DMS 273 (cell line): ENCODE results near the gene GLRA1.
"Not testable (repeated sequence)": the region's sequence is repeated elsewhere in the genome, so short reads cannot be mapped to it uniquely, and the experiment has no call there.

Experiments used
- DNase-seq: peaks from one replicate; lab custom pipeline; 2025; ENCODE audit not compliant: unreplicated experiment; lab: John Stamatoyannopoulos, UW

GLRA1 gene

GRCh38 chr5:151917904-151918303 is 6.7 kb downstream of the GLRA1 start:
- DNase-seq = no peak

- DNase-seq = no peak
Observed at GRCh38 chr5:151913425-151913824, 11.2 kb downstream of the GLRA1 start.

GRCh38 chr5:151912360-151912759 is 12.3 kb downstream of the GLRA1 start:
- DNase-seq = no peak

- no peak for DNase-seq
Observed at GRCh38 chr5:151911011-151911410, 13.6 kb downstream of the GLRA1 start.

DNA sequence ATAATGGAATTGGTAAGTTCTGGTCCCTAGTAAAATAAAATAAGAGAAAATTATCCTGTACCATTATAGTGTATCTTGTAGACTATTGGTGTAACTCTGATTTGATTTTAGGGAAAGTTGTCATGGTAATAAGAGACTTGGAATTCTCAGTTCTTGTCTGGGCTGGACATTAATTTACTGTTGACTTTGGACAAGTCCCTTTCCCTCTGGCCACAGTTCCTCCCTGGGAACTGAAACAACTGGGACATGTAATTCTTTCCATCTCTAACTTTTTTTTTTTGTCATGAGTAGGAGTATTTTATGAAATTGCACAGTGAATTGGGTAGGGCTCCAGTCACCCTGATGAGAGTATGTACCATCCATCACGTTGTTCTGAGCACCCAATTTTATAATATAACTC is 15.0 kb downstream of the GLRA1 start:
- DNase-seq = no peak

DNA sequence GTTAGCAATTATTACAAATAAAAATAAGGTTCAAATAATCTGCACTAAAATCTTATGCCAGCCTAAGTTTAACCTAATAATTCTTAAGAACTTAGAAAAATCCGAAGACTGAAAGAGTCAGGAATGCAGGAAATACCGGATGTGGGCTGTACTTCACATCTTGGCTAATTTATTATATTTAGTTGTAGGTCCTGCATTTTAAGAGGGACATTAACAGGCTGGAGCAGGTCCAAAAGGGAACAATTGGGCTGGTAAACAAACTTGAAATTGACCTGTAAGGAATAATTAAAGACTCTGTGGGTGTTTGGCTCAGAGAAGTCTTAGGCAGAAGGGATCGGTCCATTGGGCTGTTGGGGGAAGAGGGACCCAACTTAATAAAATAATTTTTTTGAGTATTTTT is 18.4 kb downstream of the GLRA1 start:
- DNase-seq = peak; percentile 23

DNA sequence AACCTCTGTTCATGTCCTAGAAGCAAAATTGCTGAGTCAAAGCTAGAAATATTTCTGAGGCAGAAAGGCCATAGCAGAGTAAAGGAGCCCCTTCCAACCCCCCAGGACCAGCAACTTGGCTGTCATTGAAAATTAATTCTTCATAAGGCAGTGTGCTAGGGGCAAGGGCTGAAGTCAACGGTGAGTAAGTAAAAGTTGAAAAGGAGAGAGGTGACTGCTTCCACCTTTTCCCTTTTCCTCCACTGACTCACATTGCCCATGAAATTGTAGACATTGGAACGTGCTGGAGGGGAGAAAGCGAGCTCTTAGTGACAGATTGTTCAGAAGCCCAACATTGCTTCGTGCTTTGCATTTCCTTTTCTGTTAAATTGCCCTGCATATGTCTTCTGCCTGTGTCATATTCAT is 19.1 kb downstream of the GLRA1 start:
- DNase-seq = peak; percentile 62

GRCh38 chr5:151904909-151905308 is 19.7 kb downstream of the GLRA1 start:
- peak; percentile 8 for DNase-seq

DNA sequence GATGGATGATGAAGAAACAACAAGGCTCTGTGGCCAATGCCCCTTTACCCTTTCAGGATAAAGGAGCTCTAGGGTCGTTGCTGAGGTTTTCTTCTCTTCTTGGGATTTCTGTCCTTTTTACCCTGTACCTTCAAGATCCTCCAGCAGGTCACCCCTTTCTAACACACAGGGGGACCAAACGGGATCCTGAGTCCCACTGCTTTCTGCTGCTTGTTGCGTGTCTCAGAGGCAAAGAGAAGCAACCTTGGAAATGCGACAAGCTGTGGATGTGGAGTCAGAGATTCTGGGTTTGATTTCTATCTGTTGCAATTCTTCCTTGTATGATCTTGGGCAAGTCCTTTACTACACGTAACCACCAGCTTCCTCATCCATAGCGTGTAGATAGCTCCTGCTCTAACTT is 20.5 kb downstream of the GLRA1 start:
- no peak for DNase-seq

DNA sequence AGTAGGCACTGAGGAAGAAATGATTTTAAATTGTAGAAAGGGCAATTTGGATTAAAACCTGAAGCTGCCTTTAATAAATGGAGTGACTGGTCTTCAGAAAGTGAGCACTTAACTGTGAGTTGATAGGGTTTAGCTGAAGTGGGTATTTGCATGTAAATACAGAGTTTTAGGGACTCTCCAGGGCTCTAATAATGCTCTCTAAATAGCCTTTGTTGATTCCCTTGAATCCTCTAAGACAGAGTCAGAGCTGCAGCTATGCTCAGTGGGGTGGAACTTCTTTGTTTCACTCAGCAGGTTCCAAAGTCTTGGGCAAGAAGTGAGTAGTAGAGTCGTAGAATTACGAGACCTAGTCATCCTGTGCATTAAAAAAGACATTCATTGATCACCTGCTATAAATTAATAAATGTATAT is 21.4 kb downstream of the GLRA1 start:
- DNase-seq = no peak

GRCh38 chr5:151902215-151902614 is 22.4 kb downstream of the GLRA1 start:
- no peak for DNase-seq

DNA sequence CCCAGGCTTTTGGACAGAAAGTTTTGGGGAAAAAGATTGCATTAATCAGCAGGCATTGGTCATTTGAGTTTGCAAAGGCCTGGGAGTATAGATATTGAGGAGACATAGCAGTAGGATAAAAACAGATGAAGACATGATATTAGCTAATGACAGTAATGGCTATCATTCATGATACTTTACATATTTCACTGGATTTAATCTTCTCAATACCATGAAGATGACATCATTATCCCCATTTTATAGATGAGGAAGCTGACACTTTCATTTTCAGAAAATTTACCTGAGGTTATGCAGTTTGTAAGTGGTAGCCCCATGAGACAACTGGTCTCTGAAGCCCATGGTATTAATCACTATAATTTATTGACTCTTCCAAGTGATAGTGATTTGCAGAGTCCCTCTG is 23.0 kb downstream of the GLRA1 start:
- no peak for DNase-seq

DNA sequence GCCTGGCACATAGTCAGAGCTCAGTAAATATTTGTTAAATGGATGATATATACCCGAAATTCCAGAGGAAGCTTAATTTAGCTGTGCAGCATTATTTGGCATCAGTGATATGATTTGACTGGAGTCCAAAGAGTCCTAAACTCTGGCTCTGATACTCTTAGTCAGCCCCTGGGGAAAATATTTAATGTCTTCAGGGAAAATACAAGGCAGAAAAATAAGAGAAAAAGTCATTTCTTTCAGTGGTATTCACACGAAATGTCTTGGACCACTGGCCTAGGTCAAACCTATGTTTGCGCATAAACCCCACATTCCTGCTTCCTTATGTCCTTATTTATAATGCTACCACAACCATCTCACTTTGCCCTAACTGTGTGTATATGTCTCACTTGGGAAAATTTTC is 23.8 kb downstream of the GLRA1 start:
- no peak for DNase-seq

GRCh38 chr5:151899399-151899798 is 25.3 kb downstream of the GLRA1 start:
- DNase-seq = peak; percentile 5

- no peak for DNase-seq
Observed at GRCh38 chr5:151897896-151898295, 26.8 kb downstream of the GLRA1 start.

DNA sequence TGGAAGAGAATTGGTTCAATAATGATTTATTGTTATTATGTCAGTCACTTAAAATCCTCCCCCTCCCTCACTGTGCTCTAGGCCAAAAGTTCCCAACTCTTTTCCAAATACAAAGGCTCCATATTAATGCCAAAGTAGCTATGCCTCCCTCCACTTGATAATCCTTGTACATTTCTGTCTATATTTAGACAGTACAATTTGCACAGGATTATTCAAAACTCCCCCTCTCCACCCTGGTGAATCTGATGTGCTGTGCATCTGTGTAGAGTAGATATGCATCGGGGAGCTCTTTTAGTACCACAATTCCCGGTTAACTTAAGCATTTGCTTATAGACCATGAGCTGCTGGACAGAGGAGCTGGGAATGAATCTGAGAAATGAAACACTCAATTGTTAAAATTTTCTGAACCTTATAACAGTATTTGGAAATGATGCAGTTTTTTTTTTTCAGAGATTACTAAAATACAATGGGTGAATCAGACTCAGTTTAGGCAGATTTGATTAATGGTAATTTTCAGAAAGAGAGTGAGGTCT is 27.6 kb downstream of the GLRA1 start:
- no peak for DNase-seq

DNA sequence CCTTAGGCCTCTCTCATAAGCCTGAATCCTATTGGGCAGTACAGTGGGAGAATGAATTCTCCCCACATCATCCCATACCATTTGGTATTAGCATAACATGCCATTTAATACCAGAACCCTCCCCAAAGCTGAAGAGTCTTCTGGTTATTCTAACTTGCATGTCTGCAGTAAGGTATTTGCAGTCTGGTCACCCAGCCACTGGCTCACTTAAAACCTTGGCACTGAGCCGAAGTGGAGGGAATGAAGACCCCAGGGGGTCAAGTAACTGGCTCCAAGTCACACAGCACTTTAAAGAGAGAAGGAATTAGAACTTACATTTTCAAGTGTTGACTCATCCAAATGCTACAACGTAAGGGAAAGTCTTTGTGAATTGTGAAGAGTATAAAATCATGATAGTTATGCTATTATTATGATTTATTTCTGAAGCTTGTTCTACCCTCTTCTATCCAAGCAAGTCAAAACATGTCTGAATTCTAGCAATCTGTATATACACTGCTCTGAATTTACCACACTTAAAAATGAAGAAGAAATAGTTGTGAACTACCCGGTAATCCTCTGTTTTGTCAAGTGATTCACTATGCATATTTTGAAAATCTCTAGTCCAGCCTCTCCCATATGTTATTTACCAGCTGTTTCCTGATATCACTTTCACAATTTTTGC is 28.5 kb downstream of the GLRA1 start:
- peak; percentile 60 for DNase-seq

GRCh38 chr5:151895660-151896030 is 29.0 kb downstream of the GLRA1 start:
- DNase-seq = no peak

DNA sequence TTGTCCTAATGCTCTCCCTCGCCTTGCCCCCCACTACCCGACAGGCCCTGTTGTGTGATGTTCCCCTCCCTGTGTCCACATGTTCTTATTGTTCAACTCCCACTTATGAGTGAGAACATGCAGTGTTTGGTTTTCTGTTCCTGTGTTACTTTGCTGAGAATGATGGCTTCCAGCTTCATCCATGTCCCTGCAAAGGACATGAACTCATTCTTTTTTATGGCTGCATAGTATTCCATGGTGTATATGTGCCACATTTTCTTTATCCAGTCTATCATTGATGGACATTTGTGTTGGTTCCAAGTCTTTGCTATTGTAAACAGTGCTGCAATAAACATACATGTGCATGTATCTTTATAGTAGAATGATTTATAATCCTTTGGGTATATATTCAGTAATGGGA is 31.2 kb downstream of the GLRA1 start:
- not testable (repeated sequence) for DNase-seq

- peak; percentile 47 for DNase-seq
Observed at GRCh38 chr5:151892393-151892792, 32.3 kb downstream of the GLRA1 start.

DNA sequence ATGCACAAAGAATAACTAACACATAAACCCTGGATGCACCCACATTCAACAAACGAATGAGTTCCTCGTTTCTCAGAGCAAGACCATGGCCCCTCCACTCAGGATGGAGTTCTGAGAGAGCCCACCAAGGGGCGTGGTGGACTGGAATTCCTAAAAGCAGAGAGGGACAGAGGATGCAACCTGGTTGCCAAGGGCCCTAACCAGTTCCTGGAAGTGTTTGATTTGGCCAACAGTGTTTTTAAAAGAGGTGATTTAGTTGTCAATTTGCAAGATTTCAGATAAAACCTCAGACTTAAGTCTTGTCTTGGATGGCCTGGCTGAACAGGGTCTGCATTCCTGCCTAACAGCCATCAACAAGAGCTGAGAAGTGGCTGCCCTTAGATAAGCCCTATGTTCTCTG is 34.4 kb downstream of the GLRA1 start:
- DNase-seq = peak; percentile 14

DNA sequence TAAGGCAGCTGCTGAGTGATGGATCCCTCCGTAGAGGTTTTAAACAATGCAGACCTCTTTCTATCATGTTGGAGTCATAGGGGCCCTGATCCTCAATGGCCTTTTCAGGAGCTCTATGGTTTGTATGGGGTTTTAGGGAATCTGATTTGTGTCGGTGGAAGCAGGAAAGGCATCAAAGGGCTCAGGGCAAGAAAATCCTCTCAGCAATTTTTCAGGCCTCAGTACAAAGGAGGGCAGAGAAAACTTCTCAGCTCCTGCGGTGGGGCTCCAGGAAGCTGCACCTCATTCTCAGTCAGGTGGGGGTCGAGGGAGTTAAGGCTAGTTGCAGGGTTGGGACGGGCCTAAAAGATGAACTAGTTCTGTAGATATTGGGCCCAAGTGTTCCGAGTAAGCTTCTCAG is 35.0 kb downstream of the GLRA1 start:
- DNase-seq = no peak

DNA sequence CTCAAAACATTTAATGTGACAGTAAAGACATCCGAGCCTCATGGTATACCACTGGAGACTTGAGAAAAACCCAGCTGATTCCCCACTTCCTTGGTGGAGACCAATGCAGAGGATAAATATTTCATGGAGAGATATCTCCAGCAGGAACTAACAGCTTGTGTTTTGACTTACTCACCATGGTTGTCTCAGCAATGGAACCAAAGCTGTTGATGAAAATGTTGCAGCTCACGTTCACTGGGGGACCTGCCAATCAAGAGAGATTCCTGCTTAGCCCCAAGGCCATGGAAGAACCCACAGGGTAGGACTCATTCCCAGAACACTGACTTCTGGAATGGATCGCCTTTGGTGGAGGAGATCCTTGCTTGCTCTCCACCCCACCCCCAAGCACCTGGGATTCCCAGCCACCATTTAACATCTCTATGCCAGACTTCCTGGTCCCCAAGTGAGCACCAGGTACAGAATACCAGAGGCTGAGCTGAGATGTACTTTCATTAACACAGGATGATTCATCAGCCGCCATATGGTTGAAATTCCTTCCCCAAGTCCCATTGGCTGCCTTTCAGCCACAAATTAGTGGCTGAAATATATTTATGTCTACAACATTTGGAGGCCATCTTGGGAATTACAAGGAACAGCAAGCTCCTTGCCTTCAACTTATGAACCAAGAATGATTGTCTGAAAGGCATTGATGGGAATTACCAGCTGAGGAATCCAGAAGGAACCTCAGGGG is 37.9 kb downstream of the GLRA1 start:
- DNase-seq = peak; percentile 77
